Testis (tissue), 2 donors: Measurements from ENCODE around the gene SLC35F4.

Experiments
- CTCF ChIP-seq, 3 experiments: fragments of 450-650 bp in 2 of 3; fragments of 200-600 bp in 1 of 3; sonication (generic) in 1 of 3; IDR thresholded peaks; one replicate each; pipeline ENCODE4 v1.5.1; 2016 to 2019; ENCODE audit warnings: antibody characterized with exemption in 3 of 3, mild to moderate bottlenecking in 2 of 3, moderate library complexity in 1 of 3
- POLR2A ChIP-seq: fragments of 450-650 bp; IDR thresholded peaks from one replicate; pipeline ENCODE4 v1.6.1; 2017; ENCODE audit warnings: antibody characterized with exemption, mild to moderate bottlenecking, moderate library complexity

GRCh38 chr14:57573173-57573572 lies 292.7 kb downstream of the SLC35F4 start:
- TF ChIP-seq CTCF (IDR thresholded peaks at IDR 0.05) (no peak), POLR2A (no peak)
